Stimulated activated CD8-positive, alpha-beta memory T cell treated with anti-CD3 and anti-CD28 coated beads, Interleukin-12 subunit alpha, Interleukin-12 subunit beta, amount 100 ng/mL, for 24 hours (primary cell): ENCODE data around the gene CREB1.
"Not testable (repeated sequence)": the region's sequence is repeated elsewhere in the genome, so short reads cannot be mapped to it uniquely, and the experiment has no call there.

Experiments
- DNase-seq: peaks from one replicate; pipeline ENCODE4 v3.0.0-alpha.2; 2020; ENCODE audit errors: extremely low read depth

The CREB1 gene

DNA sequence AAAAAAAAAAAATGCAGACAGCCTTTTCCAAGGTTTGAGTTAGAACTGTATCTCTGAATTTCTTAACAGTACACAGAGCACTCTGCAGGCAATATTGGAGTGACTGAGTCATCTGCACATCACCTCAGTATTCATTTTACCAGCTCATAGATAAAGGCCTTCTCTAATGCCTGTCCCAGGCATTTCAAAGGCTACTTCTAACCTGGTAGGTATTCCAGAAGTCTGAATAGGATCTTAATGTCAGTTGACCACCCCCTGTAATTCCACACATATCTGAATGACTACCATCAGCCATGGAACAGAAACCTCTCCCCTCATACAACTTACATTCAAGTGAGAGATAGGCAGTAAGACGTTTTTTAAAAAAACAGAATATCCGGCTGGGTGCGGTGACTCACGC lies 86.4 kb downstream of the CREB1 start:
- DNase-seq = no peak

GRCh38 chr2:207617011-207617671 lies 87.4 kb downstream of the CREB1 start:
- DNase-seq = no peak

GRCh38 chr2:207619764-207620203 lies 90.0 kb downstream of the CREB1 start:
- no peak for DNase-seq

DNA sequence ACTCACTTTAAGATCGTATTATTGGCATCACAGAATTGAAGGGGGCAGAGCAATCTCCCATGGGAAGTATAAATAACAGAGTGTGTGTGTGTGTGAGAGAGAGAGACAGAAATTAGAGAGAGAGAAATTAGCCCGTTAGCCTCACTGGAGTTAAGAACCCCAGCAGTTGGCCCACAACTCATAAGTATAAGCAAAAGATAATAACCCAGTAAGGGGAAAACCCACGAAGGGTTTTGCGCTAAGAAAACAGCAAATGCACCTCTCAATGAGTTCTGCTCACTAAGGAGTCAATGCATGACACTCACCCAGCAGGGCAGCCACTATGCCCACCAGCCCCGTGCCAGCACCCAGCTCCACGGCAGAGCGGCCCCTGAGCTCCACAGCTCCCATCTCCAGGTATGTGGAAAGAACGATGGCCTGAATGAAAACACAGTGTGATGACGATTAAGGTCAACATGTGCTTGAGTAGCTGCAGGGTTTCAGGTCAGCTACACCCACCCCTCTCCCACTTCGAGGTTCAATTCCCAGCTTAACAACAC lies 91.8 kb downstream of the CREB1 start:
- no peak for DNase-seq

DNA sequence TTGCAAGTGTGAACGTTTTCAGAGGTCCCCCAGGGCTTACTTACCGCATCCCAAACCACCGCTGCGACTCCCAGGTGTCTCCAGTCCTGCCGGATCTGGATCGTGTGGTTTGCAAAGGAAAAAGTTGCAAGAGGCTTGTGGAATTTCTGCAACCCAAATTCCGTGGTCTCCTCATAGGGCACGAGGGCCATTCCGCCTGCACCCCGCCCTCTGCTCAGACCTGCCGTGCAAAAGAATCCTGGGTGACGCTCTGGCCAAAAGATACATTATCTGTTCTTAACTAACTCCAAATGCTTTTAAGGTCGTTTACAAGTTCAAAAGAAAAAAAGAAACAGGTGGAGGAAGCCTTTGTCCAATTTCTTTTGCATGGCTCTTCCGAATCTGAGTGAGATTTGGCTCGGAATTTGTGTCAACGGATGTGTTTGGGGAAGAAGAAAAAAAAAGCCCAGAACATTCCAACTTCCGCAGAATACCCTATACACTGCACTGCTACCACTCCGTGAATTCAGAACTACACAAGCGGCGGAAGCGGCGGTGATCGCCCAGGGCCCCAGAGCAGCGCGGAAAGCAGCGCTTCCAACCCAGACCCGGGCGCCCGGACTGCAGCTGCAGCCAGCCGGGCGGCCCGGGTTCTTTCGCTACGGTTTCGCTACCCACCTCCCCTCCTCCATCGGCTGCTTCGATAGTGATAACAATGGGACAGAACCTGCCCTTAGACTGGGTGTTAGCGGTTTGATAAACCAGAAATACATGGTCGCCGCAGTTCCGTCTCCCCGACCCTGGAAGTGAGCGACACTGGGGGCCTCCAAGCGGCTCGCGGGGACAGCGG lies 94.6 kb downstream of the CREB1 start:
- DNase-seq = no peak

DNA sequence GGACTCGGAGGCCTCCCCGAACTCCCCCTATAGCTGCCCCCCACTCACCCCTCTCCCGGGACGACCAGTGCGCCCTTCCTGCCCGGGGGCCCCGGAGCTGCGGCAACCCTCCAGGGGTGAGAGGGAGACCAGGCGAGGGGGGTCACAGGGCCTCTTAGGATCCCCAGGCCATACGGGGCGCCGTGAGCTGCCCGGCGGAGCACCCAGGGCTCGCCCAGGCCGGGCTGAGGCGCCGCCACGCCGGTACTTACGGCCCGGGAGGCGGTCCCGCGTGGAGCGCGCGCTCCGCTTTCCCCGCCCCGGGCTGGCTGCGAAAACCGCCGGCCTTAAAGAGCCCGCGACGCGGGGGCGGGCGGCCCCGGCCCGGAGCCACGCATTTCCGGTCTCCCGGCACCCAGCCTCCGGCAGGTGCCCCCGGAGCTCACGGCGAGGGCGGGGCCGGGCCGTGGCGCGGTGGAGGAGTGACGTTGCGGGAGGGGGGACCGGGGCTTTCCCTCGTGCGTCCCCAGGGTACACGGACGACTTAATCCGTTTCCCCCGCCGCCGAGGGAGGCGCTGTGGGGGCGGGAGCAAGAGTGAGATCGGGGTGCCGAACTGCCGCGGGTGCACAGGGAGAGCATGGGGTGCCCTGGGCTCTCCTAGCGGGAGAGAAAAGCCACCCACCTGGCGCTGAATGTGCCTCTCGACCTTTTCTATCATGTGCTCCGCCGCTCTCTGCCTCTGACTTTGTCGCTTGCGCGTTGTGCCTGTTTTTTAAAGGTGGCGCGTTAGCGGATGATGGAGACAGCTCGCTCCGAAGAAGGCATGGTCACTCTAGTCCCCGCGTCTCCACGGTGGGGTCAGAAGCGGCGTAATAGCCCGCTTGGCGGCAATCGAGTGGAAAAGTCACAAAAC lies 95.5 kb downstream of the CREB1 start, which contains the start of gene METTL21A:
Gene METTL21A (minus strand): TSS at position 381 of the 894 bp plus-strand sequence. CDS start 1,019 bp downstream, outside the sequence.
- DNase-seq = peak; percentile 89

DNA sequence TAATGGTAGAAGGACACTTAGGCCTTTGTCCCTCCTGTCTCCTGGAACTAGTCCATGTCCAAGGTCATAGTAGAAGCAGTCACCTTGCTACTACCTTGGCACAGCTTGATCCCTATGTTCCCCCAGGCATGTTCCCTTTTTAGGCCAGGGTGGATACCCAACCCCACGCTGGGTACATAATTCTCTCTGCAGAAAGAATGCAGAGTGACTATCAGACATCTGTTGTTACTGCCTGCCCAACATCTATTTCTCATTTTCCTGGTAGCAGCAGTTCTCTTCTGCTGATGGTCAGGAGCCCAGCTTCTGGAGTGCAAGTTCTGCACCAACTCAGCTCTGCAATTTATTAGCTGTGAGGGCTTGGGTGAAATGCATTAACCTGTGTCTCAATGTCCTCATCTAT lies 99.8 kb downstream of the CREB1 start:
- DNase-seq = no peak

DNA sequence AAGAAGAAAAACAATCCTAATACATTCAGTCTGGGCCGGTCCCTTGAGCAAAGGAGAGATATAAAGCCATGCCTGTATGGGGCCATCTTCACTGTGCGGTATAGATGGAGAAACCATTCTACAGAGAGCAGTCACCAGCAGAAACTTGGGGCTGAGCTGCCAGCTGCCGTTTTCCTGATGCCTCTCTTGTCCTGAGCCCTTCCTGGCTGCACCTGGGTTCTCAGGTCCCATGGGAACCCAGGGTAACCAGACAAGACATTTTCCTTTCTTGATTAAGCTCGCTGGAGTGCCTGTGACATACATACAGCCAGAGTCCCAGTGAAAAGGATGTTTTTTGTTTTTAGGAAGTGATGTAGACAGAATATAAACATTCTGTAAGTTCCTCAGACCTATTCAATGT lies 100.7 kb downstream of the CREB1 start:
- DNase-seq = no peak

DNA sequence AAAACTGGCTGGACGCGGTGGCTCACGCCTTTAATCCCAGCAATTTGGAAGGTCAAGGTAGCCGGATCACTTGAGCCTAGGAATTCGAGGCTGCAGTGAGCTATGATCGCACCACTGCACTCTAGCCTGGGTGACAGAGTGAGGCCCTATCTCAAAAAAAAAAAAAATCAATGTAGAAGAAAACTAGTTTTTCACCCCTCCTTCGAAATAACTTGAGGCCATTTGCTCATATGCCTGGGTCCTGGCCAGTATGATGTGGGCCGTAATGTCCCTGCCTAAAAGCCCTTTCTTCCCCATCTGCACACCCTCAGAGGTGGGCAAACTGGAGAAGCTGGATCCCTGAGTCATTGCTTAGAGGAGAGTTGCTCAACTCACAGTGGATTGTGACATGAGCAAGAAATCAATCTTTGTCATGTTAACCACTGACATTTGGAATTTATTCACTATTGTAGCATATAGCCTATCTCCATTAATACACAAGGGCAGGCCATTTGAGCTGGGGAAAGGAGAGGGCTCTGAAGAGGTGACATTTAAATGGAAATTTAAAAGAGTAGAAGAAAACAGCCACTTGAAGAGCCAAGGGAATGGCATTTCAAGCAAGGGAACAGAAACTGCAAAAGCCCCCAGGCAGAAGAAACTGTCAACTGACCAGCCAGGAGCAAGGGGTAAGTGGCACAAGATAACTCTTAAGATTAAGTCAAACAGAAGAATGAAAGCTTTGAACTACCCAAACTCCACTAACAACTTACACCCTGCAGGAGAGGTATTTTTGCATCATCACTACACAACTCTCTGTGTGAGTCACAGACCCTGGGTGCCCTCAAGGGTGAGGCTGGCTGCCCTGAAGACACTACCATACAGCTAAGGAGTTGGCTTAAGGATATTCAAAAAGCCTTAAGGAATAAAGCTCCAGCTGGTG lies 103.1 kb downstream of the CREB1 start:
- DNase-seq = no peak

DNA sequence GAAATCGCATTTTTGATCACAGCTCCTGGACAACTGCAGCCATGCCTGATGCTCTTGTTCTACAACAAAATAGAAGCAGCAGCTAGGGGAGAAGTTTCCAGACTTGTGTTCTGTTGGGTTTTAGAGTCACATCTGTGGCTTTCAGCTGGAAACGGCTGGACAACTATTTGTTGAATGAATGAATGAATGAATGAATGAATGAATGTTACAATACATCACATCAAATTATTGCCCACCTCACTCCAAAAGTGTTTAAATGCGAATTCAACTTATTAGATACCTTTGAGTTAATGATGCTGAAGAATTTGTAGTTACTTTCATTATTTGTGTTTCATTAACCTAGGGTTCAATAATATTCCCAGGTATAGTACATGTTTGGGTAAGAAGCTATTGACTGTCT lies 103.9 kb downstream of the CREB1 start:
- no peak for DNase-seq

GRCh38 chr2:207635468-207636200 lies 105.9 kb downstream of the CREB1 start:
- no peak for DNase-seq

- DNase-seq = not testable (repeated sequence)
Observed at GRCh38 chr2:207639288-207639687, 109.5 kb downstream of the CREB1 start.

DNA sequence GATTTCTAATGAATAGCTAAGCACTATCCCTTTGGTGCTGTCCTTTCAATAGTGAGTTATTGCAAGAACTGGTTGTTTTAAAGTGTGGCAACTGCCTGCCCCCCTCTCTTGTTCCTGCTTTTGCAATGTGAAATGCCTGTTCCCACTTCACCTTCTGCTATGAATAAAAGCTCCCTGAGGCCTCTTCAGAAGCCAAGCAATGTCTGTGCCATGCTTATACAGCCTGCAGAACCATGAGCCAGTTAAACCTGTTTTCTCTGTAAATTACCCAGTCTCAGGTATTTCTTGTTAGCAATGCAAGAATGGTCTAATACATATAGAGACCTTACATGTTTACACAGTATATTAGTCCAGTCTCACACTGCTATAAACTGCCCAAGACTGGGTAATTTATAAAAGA lies 110.4 kb downstream of the CREB1 start:
- DNase-seq = no peak

DNA sequence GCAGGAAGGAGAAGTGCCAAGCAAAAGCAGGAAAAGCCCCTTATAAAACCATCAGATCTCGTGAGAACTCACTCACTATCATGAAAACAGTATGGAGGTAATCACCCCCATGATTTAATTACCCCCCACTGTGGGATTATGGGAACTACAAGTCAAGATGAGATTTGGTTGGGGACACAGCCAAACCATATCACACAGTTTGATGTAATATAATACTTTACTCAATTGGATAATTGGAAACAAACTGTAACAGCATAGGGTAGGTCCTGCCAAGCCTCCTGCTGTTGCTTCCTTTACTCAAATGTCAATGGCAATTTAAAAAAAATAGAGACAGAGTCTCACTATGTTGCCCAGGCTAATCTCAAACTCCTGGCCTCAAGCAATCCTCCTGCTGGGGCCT lies 110.9 kb downstream of the CREB1 start:
- no peak for DNase-seq

DNA sequence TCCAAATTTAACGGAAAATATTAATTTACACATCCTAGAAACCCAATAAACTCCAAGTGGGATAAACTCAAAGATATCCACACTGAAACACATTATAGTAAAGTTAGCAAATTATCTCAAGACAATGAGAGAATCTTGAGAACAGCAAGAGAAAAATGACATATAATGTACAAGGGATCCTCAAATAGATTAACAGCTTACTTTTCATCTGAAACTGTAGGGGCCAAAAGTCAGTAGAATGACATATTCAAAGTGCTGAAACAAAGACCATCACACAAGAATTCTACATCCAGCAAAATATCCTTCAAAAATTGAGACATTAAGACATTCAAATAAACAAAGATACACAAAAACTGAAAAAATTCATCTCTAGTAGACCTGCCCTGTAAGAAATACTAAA lies 114.1 kb downstream of the CREB1 start:
- no peak for DNase-seq

GRCh38 chr2:207646582-207646981 lies 116.8 kb downstream of the CREB1 start:
- DNase-seq = not testable (repeated sequence)
